Suprapubic skin (tissue), 4 donors: Measurements from ENCODE around the gene TMEM101. TPM values are rescaled to one million over a fixed set of nuclear protein-coding genes. Genes with fewer than 3 reads are reported as not detected.

Source experiments
- DNase-seq, 2 donors: peaks; one replicate each; pipeline ENCODE4 v3.0.0-alpha.2; 2019; ENCODE audit warnings: low spot score in 2 of 2
- H3K27ac ChIP-seq: fragments of 200-600 bp; sonication (generic); one replicate; pipeline ENCODE4 v1.5.1; 2019
- H3K27me3 ChIP-seq: fragments of 200-600 bp; sonication (generic); one replicate; pipeline ENCODE4 v1.5.1; 2019
- H3K36me3 ChIP-seq: fragments of 200-600 bp; sonication (generic); one replicate; pipeline ENCODE4 v1.5.1; 2019
- H3K4me1 ChIP-seq: fragments of 200-600 bp; sonication (generic); one replicate; pipeline ENCODE4 v1.5.1; 2019
- H3K4me3 ChIP-seq: fragments of 200-600 bp; sonication (generic); one replicate; pipeline ENCODE4 v1.5.1; 2019; ENCODE audit warnings: mild to moderate bottlenecking
- H3K9me3 ChIP-seq: fragments of 200-600 bp; sonication (generic); one replicate; pipeline ENCODE4 v1.5.1; 2019
- CTCF ChIP-seq, 2 donors: fragments of 200-600 bp in 1 of 2; fragments of 450-650 bp in 1 of 2; sonication (generic) in 1 of 2; IDR thresholded peaks; one replicate each; pipeline ENCODE4 v1.5.1; 2016 to 2019; ENCODE audit warnings: antibody characterized with exemption in 2 of 2, mild to moderate bottlenecking in 1 of 2, moderate library complexity in 1 of 2
- EP300 ChIP-seq: sonication (generic); formaldehyde crosslinking; IDR thresholded peaks from one replicate; pipeline ENCODE4 v1.6.1; 2017; ENCODE audit warnings: antibody characterized with exemption
- POLR2A ChIP-seq, 2 donors: fragments of 450-650 bp; IDR thresholded peaks; one replicate each; pipeline ENCODE4 v1.6.1; 2017; ENCODE audit warnings: antibody characterized with exemption in 2 of 2, mild to moderate bottlenecking in 2 of 2, moderate library complexity in 2 of 2
- POLR2AphosphoS5 ChIP-seq, 3 donors: sonication (generic); formaldehyde crosslinking; IDR thresholded peaks; one replicate each; pipeline ENCODE4 v1.6.1; 2017; ENCODE audit warnings: antibody characterized with exemption in 3 of 3
- WGBS: methylation state at CpG from one replicate; pipeline ENCODE4 v1.1.5; 2018; 5-methylcytosine and 5-hydroxymethylcytosine counted together
- total RNA-seq, 4 donors: library from RNA; depleted of rRNA; stranded (reverse); fragments of >200 nt; gene quantifications; one replicate each; pipeline ENCODE4 v1.1.0, GENCODE V29; 2016

TMEM101 gene
- total RNA-seq, 4 donors from 2014 or later, result 20.7 to 48.5 (median 43.6) TPM

DNA sequence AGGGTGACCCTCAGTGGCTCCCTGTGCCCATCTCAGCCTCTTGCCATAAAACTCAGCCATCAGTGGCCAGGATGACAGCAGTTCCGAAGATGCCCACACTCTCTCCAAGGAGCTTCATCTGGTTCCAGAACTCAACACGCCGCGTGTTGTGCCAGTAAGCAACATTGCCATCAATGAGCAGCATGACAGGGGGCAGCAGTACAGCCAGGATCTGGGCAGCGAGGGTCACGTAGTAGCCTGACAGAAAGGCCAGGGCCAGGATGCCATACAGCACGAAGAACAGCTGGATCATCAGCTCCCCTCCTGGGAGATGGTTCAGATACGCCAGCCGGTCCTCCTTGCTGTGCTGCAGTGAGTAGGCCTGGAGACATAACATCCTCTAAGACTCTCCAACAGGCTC is 2.9 kb downstream of the TMEM101 start:
- peaks cover 10% of the 10 kb centered on the region for H3K36me3 ChIP-seq
- WGBS, result 91% methylated on average over 6 of the region's 9 CpGs
- no peak overlapping the region for H3K4me3 ChIP-seq
- no peak overlapping the region for H3K27ac ChIP-seq
- no peak for DNase-seq
- H3K9me3 ChIP-seq, result no peaks in the 10 kb centered on the region
- H3K4me1 ChIP-seq, result peaks cover 28% of the 10 kb centered on the region
- H3K27me3 ChIP-seq, result no peaks in the 10 kb centered on the region
- TF ChIP-seq EP300 (no peak), POLR2A (IDR thresholded peaks at IDR 0.05) (no peak), POLR2AphosphoS5 (IDR thresholded peaks at IDR 0.05) (no peak), CTCF (IDR thresholded peaks at IDR 0.05) (no peak)

GRCh38 chr17:44010966-44011647 is 3.7 kb downstream of the TMEM101 start:
- Histone ChIP-seq H3K4me3 (no peak overlapping the region), H3K9me3 (no peaks in the 10 kb centered on the region), H3K4me1 (peaks cover 34% of the 10 kb centered on the region), H3K27ac (no peak overlapping the region), H3K27me3 (peaks cover 3% of the 10 kb centered on the region), H3K36me3 (peaks cover 10% of the 10 kb centered on the region)
- 57% methylated on average over 3 of the region's 4 CpGs for WGBS
- TF ChIP-seq POLR2AphosphoS5 (IDR thresholded peaks at IDR 0.05) (no peak), CTCF (IDR thresholded peaks at IDR 0.05) (no peak), POLR2A (IDR thresholded peaks at IDR 0.05) (no peak), EP300 (no peak)
- no peak for DNase-seq

GRCh38 chr17:44008205-44008909 is 6.4 kb downstream of the TMEM101 start:
- H3K27me3 ChIP-seq, result peaks cover 22% of the 10 kb centered on the region
- H3K4me1 ChIP-seq, result peaks cover 41% of the 10 kb centered on the region
- WGBS, result 80% methylated on average over 4 of the region's 6 CpGs
- no peak overlapping the region for H3K27ac ChIP-seq
- H3K4me3 ChIP-seq, result peak overlapping the region; percentile 57
- no peak for DNase-seq
- H3K9me3 ChIP-seq, result no peaks in the 10 kb centered on the region
- H3K36me3 ChIP-seq, result peaks cover 10% of the 10 kb centered on the region
- no peak for TF ChIP-seq EP300
- no peak for TF ChIP-seq POLR2AphosphoS5 (IDR thresholded peaks at IDR 0.05)
- no peak for TF ChIP-seq POLR2A (IDR thresholded peaks at IDR 0.05)
- TF ChIP-seq CTCF (IDR thresholded peaks at IDR 0.05), result no peak

DNA sequence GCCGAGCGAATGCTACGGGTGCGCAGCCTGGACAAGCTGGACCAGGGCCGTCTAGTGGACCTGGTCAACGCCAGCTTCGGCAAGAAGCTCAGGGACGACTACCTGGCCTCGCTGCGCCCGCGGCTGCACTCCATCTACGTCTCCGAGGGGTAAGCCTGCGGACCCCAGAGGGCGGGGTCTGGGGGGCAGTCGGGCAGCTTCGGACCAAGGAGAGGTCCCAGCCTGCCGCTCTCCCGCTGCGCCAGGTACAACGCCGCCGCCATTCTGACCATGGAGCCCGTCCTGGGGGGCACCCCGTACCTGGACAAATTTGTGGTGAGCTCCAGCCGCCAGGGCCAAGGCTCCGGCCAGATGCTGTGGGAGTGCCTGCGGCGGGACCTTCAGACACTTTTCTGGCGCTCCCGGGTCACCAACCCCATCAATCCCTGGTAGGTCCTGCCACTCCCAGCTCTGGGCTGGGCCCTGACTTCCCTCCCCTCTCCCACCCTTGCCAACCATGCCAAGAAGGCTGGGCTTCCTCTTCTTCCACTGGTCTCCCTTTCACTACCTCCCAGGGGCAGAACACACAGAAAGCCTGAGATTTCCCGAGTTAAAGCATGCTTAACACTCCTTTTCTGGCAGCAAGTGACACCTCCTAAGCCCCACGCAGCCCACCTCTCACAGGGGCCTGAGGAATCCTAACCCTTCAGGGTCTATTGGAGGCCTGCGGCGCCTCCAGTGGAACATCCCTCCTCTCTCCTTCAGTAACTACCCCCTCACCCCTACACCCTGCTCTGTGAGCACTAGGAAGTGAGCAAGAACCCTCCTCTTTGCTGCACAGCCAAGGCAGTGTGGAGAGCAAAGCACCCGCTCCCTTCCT is 7.2 kb downstream of the TMEM101 start:
- DNase-seq, result no peak
- H3K36me3 ChIP-seq, result peaks cover 10% of the 10 kb centered on the region
- 21% methylated on average over 9 of the region's 37 CpGs for WGBS
- no peak for TF ChIP-seq POLR2AphosphoS5 (IDR thresholded peaks at IDR 0.05)
- no peak for TF ChIP-seq POLR2A (IDR thresholded peaks at IDR 0.05)
- TF ChIP-seq CTCF (IDR thresholded peaks at IDR 0.05), result no peak
- no peak for TF ChIP-seq EP300
- H3K27me3 ChIP-seq, result peaks cover 22% of the 10 kb centered on the region
- H3K4me1 ChIP-seq, result peaks cover 41% of the 10 kb centered on the region
- peak overlapping the region; percentile 57 for H3K4me3 ChIP-seq
- no peak overlapping the region for H3K27ac ChIP-seq
- no peaks in the 10 kb centered on the region for H3K9me3 ChIP-seq
